Measurements from ENCODE around the gene SRSF12.

The SRSF12 gene

DNA sequence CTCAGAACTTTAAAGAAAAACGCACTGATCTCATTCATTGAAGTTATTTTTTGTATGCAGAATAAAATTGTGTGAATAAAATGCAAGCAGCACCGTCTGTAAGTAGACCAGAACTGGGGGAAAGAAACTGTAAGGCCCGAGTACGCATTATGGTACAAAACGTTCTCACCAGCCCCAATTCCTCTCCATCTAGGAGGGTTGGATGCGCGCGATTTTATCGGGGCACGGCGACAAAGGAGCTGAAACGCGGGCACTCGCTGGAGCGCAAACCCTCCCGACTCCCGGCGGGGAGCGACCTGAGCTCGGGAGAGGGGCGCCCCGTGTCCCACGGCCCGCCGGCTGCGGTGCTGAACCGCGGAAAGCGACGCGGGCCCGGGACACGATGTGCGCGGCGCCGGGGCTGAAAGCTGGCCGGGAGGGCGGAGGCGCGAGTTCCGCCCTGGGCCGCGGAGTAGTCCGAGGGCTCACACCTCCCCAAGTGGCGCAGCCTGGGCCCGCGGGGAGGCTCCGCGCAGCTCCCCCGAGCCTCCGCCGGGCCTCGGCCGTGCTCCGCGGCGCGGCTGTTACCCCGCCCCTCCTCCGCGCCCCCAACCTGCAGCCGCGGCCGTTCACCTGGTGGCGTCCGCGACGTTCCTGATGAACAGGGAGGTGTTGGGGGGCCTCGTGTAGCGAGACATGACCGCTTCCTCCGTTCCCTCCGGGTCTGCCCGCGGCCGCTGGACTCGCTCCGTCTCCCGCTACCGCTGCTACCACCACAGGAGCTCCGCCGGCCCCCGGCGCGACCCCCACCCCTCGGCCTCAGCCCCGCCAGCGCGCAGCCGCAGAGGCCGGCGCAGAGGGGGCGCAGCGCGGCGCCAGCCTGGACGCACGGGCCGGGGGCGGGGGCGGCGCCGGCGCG, at the start of gene SRSF12:
Gene SRSF12, minus strand, starts transcription at position 861 of the 898 bp plus-strand sequence. Its CDS starts 184 bp downstream, at position 677.
- DNase-seq, result peak; percentile 43

DNA sequence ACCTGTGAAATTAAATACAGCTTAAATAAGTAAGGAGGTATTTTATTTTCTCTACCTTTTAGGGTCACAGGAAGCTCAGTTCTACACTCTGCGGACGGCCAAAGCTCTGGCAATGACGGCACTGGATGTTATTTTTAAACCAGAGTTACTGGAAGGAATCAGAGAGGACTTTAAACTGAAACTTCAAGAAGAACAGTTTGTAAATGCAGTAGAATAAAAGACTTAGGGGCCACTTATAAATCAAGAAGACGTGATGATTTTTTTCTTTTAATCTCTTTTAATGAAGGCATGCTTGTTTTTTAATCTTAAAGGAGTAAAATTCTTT, 44.1 kb upstream of the SRSF12 start:
- no peak for DNase-seq

DNA sequence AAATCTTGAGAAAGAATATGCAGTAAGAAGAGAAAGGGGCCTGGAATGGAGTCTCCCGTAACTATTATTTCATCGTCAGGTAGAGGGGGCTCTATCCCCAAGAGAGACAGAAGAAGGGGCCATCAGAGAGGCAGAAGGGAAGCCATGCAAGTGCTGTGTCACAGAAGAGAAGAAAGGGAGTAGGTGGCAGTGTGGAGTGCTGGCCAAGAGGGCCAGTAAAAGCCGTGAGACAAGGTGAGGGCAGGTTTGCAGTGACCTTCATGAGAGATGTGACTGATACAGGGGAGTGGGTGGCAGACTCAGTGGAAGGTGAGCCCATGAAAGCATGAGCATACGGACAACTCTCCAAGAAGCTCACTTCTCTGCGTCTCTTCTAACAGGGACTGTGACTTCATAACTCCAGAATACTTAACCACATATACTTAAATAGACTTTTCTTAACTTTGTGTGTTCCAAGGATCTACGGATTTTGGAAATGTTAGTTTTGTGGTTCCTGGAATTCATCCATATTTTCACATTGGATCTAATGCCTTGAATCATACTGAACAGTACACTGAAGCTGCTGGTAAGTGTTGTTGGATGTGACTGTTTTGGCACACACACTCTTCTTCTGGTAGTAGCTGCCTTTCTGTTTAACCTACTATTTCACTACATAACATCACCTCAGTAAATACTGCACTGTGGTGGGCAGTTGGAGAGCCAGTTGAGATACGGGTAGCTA, 43.6 kb upstream of the SRSF12 start:
- DNase-seq, result no peak

DNA sequence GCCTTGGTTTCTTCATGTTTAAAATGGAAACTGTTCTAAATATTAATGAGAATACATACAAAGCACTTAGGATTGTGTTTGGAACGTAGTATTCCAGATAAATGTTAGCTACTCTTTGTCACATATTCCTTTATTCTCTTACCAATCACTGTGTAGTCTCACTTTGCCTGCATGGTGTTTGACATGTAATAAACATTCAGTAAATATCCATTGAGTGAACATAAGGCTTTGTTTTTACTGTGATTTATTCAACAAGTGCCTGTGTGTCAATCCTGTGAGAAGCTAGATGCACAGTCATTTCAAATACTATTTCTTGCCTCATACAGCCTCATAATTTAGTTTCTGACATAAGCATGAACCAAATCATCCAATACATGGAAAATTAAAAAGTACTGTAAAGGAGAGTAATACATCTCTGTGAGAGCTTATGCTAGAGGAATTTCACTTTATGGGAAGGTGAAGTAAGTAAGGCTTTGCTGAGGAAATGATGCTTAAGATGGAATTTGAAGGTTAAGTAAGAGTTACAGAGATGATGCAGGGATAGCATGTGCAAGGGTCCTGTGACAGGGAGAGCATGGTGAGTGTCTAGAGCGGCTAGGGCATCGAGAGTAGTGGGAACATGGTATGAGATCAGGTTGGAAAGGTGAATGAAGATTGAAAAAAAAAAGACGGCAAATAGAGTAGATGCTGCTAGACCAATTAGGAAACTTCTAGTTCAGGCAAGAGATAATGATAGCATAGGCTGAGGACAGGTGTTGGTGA, 42.6 kb upstream of the SRSF12 start:
- no peak for DNase-seq

DNA sequence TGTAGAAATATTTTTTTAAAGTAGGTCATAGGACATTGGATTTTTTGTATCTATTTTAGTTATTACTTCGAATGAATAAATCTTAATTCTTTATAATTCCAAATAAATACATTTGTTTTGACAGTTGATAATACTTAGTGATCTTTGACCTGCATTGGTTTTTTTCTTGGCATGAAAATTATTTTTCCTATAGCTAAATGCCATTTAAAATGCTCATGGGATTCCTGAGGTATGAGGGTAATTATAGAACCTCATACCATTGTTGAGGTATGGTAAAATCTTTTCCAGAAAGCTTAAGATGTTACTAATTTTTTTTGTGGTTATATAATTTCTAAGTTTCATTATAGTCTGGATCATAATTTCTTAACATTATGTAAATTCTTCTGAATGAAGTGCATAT, 36.3 kb upstream of the SRSF12 start:
- no peak for DNase-seq

DNA sequence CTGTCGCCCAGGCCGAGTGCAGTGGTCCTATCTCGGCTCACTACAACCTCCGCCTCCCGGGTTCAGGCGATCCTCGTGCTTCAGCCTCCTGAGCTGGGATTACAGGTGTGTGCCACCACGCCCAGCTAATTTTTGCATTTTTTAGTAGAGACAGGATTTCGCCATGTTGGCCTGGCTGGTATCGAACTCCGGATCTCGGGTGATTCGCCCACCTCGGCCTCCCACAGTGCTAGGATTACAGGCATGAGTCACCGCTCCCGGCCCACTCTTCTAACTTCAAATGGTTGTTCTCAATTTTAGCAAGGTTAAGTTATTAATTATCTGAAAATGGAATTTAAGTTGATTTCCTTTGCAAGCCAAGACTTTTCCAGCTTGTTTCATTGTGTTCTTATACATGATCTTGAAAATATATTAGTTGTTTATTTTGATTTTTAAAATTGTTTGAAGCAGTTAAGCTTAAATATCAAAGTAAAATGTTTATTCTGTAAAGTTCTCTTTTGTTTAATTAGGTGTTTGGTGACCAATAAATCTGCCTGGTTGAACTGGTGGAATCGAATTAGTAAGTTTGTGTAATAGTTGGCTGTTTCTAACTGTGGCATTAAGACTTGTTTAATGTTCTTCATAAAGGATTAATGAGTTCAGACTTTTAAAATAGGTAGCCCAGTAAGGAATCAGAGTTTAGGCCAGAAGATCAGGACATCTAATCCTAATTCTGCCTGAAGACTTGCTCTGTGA, 30.3 kb upstream of the SRSF12 start:
- no peak for DNase-seq

DNA sequence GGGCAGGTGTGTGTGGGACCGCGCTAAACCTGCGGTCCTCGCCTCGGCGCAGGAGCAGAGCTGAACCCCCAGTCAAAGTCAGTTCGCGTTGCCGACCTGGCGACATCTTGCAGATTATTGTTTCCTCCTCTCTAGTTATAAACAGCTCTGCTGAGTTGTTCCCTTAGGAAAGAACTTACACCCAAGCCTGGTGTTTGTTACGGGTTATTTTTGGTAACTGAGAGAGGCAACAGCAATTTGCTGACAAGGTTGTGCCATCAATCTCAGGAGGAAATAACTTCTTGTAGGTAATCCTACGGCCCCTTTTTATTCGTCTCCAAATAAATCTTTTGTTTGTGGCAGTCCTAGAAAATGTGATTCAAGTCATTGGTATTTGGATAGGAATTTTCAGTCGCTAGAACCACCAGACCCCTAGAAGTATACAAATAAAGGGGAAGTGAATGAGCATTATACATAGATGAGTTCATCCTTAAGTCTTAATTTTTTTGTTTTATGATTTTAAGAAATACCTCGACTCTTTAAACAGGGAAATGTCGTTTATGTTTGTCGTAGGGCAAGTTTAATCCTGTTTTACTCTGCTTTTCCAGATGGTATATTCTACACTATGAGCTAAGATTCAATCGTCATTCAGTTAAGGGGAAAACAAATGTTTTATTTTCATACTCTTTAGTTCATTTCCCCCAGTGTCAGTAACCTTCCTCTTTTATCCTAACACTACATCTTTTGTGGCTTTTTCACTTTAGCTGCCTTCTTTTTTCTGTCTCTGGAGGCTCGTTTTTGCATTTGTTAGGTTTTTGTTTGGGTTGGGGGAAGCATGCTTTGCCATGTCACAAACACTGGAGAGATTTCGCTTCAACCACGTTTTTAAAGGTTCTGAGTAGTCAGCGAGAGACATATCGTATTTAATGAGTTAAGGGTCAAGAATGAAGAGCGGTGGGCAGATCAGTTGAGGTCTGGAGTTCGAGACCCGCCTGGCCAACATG, 29.1 kb upstream of the SRSF12 start:
- DNase-seq, result peak; percentile 40

DNA sequence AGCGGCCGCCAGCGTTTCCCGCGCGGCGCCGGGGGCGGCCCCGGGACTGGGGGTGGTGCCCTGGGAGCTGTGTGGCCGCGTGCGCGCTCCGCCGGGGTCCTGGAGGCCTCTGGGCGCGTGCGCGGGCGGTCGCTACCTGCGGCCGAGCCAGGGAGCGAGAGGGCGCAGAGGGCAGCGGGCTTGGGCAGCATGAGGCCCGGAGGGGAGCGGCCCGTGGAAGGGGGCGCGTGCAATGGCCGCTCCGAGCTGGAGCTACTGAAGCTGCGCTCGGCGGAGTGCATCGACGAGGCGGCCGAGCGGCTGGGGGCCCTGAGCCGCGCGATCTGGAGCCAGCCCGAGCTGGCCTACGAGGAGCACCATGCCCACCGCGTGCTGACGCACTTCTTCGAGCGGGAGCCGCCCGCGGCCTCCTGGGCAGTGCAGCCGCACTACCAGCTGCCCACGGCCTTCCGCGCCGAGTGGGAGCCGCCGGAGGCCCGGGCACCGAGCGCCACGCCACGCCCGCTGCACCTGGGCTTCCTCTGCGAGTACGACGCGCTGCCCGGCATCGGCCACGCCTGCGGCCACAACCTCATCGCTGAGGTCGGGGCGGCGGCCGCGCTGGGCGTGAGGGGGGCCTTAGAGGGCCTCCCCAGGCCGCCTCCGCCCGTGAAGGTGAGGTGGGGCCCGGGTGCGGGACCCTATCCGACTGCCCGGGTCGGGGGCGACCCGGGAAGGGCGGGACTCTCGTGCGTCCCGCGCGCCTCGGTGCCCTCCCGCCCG, 28.3 kb upstream of the SRSF12 start, which contains the start of gene PM20D2:
Gene PM20D2, plus strand, starts transcription at position 100 of the 762 bp plus-strand sequence. Its CDS starts 90 bp downstream, at position 190.
- DNase-seq, result peak; percentile 61

DNA sequence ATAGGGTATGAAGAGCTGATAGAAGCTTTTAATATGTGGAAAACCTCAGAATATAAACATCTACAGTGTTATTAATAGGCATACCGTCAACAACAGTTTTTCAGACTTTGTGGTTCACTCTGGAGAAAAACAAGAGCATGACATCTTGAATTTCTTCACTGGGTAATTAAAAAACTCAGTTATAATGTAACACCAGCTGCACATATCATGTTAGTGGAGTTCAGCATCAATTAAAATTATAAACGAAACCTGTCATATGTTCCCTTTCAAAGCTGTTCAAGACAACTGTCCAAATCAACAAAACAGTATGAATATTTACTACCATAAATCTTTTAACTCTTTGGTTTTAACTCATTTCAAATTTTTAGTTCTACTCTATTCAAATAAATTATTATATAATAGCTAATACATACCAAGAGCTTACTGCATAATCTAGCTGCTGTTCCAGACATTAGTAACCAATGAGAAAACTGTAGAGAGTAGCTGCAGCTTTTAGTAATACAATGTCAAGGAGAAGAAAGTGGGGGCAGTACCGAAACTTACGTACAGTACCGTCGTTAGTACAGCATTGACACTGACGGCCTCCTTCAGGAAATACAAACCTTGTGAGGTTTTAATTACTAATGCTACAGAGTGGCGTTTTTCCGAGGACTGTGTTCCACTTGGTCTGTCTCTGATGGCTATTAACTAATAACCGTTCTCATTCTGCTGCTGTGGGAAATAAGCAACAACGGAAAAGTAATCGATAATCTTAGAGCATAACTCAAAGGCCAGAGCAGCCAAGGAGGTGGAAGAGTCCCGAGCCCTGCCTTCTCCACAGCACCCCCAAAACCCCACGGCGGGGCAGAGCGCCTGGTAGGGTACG, 27.5 kb upstream of the SRSF12 start:
- DNase-seq, result no peak

DNA sequence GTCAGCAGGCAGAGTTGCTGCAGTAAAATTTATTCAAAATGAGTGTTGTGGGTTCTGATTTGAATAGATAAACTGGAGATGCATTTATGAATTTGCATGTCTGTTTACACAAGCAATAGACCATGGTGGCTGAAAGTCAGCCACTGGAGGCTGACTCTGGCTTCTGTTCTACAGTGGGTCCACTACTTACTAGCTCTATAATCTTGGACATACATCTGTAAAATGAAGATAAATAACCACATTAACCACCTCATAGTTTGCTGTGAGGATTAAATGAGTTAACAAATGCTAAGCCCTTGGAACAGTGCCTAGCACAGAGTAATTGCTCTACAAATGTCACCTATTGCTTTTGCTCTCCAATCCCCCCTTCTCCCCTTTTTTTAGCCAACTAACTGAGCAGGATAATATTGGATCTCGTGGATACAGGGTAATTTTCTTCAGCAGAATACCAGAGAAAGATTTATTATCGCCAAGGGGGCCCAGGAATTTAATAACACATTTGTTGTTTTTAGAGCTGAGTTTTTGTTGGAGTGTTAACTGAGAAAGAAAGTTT, 26.6 kb upstream of the SRSF12 start:
- peak; percentile 40 for DNase-seq

DNA sequence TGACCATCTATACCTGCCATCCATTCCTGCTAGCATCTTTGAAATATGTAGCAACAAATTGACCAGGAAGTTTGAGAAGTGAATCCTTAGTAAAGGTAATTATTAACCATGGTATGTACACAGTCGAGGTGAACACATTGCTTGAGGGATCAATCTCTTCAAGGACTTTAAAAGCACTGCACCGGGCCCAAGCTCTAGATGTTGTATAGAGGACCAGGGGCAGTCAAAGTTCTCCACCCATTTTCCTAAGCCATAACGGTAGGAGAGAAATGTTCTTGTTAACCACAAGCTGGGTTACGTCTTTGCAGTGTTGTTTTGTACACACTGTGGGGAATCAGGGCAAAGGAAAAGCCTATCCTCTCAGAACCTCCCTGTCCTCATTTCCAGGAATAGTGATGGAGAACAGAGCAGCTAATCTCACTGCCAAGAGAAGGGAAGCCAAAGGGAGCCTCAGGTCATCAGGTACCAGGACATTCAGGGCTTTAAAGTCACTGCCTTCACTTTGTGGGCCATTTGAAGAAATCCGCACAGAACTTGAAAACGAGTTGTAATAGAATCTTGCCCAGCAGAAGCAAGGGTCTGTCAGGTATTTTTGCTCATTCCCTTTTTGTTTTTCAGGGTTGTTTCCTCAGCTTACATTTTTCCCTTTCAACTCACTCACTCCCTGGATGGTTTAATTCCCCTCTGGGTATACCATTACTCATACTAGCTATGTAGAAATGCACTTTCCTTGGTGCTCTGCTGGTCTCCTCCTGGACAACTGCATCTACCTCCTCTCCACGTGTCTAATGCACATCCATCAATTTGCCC, 22.7 kb upstream of the SRSF12 start:
- no peak for DNase-seq

DNA sequence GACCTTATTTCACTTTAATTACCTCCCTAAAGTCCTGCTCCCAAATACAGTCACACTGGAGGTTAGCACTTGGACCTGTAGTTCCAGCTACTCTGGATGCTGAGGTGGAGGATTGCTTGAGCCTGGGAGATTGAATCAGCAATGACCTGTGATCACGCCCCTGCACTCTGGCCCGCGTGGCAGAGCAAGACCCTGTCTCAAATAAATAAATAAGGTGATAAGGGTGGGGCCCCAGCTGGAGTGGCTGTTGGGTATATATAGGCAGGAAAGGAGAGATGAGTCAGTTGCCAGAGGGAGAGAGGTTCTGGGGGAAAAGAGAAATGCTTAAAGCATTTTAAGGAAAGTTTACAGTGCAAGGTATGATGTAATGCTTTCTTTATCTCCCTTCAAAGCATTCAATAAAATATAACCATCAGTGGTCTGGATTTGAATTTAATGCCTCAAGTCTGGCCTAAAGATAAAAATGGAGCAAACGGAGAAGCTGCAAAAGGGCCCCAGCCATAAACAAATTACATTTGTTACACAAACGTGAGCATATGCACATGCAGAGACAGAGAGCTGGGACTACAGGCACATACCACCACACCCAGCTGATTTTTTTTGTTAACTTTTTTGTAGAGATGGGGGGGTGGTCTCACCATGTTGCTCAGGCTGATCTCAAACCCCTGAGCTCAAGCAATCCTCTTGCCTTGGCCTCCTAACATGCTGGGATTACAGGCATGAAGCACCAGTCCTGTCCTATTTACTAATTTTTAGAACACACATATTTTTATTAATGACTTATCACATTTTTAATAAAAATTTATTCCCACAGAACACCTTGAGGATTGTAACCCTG, 21.9 kb upstream of the SRSF12 start:
- DNase-seq, result no peak

DNA sequence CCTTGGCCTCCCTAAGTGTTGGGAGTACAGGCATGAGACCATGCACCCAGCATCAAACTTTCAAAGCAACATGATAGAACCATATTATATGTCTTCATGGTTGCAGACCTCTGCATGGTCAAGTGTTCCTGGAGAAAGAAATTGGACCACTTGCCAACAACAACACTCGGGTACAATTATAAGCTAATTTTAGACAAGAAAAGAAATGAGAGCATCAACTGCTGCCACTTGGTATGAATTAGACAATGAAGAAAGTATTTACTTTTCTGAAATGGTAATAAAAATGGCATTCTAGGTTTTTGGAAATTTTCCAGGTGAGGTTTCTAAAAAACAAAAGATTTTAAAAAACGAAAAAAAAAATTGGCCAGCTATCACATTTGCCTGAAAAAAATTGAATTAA, 20.3 kb upstream of the SRSF12 start:
- no peak for DNase-seq

DNA sequence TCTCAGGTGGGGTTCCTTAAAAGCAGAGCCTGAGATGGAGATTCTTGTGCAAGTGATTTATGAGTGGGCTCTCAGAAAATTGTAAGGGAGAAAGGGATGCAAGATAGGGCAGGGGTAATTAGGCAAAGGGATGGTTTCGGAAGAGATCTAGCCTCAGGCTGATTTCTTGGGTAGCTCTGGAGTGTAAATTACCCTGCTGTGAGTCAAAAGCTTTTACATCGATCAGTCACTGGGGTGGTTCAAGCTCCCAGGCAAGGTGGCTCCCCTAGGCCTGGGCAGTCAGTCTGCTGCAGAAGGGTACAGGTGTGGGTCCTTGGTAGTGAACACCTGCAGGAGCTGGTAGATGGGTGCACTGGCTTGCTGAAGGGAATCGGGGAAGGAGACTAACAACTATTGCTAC, 16.9 kb upstream of the SRSF12 start:
- no peak for DNase-seq

DNA sequence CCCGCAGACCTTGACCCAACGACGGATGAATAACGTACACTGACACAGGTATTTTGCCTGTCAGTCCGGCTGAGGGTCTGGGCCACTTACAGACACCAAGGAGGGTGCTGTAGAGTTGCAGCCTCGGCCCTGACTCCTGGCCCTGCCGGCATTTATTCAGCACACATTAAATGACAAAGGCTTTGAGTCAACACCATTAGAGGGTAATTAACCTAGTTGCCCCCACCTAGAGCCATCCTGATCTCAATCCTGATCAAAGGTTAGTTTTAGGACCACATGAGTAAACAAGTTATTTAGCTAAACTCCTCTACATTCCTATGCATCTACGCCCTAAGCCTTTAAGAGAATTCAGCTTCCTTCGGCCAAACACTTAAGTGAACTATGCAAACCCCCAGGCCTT, 16.1 kb upstream of the SRSF12 start:
- no peak for DNase-seq

DNA sequence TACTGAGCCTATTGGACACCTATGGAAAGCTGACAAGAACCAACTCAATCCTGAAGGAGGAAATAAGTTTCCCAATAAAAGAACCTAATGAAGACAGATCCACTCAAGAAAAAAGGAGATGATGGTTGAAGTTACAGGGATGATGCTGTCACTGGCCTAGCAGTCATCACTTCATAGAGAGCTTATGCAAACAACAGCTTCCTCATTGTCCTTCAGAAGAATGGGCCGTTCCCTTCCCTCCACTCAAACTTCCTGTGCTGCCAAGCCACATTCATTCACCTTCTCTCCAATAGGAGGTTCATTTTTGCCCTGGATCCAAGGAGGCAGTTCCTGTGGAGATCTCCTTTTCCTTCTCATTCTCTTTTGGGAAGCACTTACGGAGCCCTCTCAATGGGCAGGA, 14.2 kb upstream of the SRSF12 start:
- no peak for DNase-seq

DNA sequence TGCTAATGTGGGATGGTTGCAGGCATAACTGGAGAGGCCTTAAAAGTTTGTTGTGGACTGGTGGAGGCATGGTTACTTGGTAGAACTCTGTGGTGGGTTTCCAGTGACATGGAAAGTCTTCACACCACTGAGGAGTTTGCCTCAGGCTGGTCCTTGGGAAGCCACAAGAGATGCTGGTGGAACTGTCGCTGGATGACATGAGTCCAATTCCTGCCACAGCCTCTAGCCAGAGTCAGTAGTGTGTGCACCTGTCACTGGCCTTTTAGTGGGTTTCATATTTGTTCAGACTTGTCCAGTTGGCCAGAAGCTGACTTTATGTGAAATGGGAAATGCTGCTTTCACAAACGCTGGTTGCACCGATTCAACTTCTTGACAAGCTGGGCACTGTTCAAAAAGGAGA, 13.7 kb upstream of the SRSF12 start:
- no peak for DNase-seq

Data from NCI-H1092 treated with DMSO at 0.1 percent for 48 hours (cell line).